Mesendoderm (in vitro differentiated cells): ENCODE measurements around the gene TMEM132D.

ENCODE experiments used
- DNase-seq: peaks from one replicate; pipeline ENCODE4 v3.0.0; 2013
- H2AK5ac ChIP-seq: 2 replicates; pipeline ENCODE4 v1.6.1; 2013; ENCODE audit warnings: low read length, inconsistent platforms
- H2BK120ac ChIP-seq: 2 replicates; pipeline ENCODE4 v1.6.1; 2013; ENCODE audit warnings: low read depth, mild to moderate bottlenecking, low read length, moderate library complexity, mixed read lengths
- H2BK15ac ChIP-seq: replicated peaks from 2 replicates; pipeline ENCODE4 v1.6.1; 2013; ENCODE audit warnings: low read depth, mild to moderate bottlenecking, moderate library complexity
- H2BK5ac ChIP-seq: 2 replicates; pipeline ENCODE4 v1.6.1; 2013; ENCODE audit warnings: low read length, inconsistent platforms
- H3K18ac ChIP-seq: 2 replicates; pipeline ENCODE4 v1.6.1; 2013; ENCODE audit warnings: mild to moderate bottlenecking, low read length, mixed read lengths
- H3K23ac ChIP-seq: one replicate; pipeline ENCODE4 v1.6.1; 2013; ENCODE audit warnings: low read length
- H3K27ac ChIP-seq: 2 replicates; pipeline ENCODE4 v1.5.1; 2013; ENCODE audit warnings: low read depth, mild to moderate bottlenecking, inconsistent platforms, low read length, moderate library complexity
- H3K27me3 ChIP-seq: 2 replicates; pipeline ENCODE4 v1.6.1; 2013; ENCODE audit warnings: low read length, control low read depth, mild to moderate bottlenecking, inconsistent platforms; ENCODE audit not compliant: insufficient read depth, poor library complexity
- H3K36me3 ChIP-seq: 2 replicates; pipeline ENCODE4 v1.6.1; 2013; ENCODE audit warnings: low read length, inconsistent platforms; ENCODE audit not compliant: control insufficient read depth, insufficient read depth
- H3K4ac ChIP-seq: one replicate; pipeline ENCODE4 v1.6.1; 2013; ENCODE audit warnings: low read depth, mild to moderate bottlenecking, low read length, moderate library complexity
- H3K4me1 ChIP-seq: 2 replicates; pipeline ENCODE4 v1.6.1; 2013; ENCODE audit warnings: low read depth, low read length, inconsistent platforms; ENCODE audit not compliant: control insufficient read depth
- H3K4me2 ChIP-seq: 2 replicates; pipeline ENCODE4 v1.6.1; 2013; ENCODE audit warnings: low read length
- H3K4me3 ChIP-seq: 2 replicates; pipeline ENCODE4 v1.5.1; 2013; ENCODE audit warnings: mild to moderate bottlenecking, low read length
- H3K56ac ChIP-seq: one replicate; pipeline ENCODE4 v1.6.1; 2013; ENCODE audit warnings: low read length
- H3K79me1 ChIP-seq: 2 replicates; pipeline ENCODE4 v1.6.1; 2013; ENCODE audit warnings: low read length, inconsistent platforms
- H3K79me2 ChIP-seq: 2 replicates; pipeline ENCODE4 v1.6.1; 2013; ENCODE audit warnings: mild to moderate bottlenecking, low read length; ENCODE audit not compliant: control insufficient read depth, insufficient read depth
- H3K9ac ChIP-seq: 2 replicates; pipeline ENCODE4 v1.6.1; 2013; ENCODE audit warnings: low read length, inconsistent platforms
- H4K5ac ChIP-seq: one replicate; pipeline ENCODE4 v1.6.1; 2013; ENCODE audit warnings: low read length
- H4K8ac ChIP-seq: one replicate; pipeline ENCODE4 v1.6.1; 2013; ENCODE audit warnings: low read depth, mild to moderate bottlenecking, control low read depth, low read length, moderate library complexity
- WGBS: extraction: QIAGEN DNeasy Blood & Tissue Kit; methylation state at CpG from one replicate; pipeline ENCODE4 v1.1.7; 2013; ENCODE audit warnings: low lambda C conversion rate, missing lambda C conversion rate; ENCODE audit not compliant: insufficient coverage; ENCODE audit errors: extremely low coverage; 5-methylcytosine and 5-hydroxymethylcytosine counted together

The TMEM132D gene

DNA sequence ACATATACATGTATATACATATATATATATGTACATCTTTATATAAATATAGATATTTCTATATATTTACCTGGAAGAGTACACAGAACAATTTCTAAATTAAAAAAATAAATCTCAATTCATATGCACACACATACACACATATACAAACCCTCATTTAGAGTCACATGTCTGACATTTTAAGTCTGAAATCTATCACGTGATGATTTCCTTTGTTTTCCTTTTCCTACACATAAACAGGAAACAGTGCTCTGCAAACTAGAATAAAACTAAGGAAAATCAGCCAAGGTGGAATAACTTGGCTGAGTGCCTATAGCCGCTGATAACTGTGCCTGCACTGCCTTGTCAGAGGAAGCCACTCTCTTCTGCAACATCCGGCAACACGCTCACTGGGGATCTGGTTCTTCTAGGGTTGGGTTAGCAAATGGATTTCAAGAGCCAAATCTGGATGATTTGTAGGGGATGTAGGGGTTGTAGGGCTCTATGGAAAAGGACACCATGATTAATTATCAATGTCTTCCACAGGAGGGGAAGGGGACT, 480.7 kb downstream of the TMEM132D start:
- no peaks in the 10 kb centered on the region for H3K4me1 ChIP-seq
- no peaks in the 10 kb centered on the region for H3K36me3 ChIP-seq
- H3K56ac ChIP-seq: no peak overlapping the region
- no peaks in the 10 kb centered on the region for H3K79me2 ChIP-seq
- no peak overlapping the region for H3K23ac ChIP-seq
- no CpG with 5 or more reads among the region's 4 CpGs for WGBS
- H2BK120ac ChIP-seq: no peak overlapping the region
- H3K9ac ChIP-seq: no peak overlapping the region
- no peak overlapping the region for H3K4me2 ChIP-seq
- no peak overlapping the region for H2BK5ac ChIP-seq
- no peaks in the 10 kb centered on the region for H3K79me1 ChIP-seq
- peak overlapping the region; percentile 20 for H3K18ac ChIP-seq
- H3K4ac ChIP-seq: no peak overlapping the region
- no peak overlapping the region for H4K8ac ChIP-seq
- no peak overlapping the region for H3K27ac ChIP-seq
- DNase-seq: no peak
- H3K4me3 ChIP-seq: no peak overlapping the region
- H2BK15ac ChIP-seq: no peak overlapping the region
- H2AK5ac ChIP-seq: no peak overlapping the region
- no peak overlapping the region for H4K5ac ChIP-seq
- H3K27me3 ChIP-seq: no peaks in the 10 kb centered on the region

GRCh38 chr12:129413295-129413694, 490.5 kb downstream of the TMEM132D start:
- H3K4me3 ChIP-seq: no peak overlapping the region
- no peak overlapping the region for H3K23ac ChIP-seq
- no peaks in the 10 kb centered on the region for H3K27me3 ChIP-seq
- H3K4ac ChIP-seq: no peak overlapping the region
- H3K36me3 ChIP-seq: no peaks in the 10 kb centered on the region
- no peaks in the 10 kb centered on the region for H3K4me1 ChIP-seq
- no peak overlapping the region for H3K9ac ChIP-seq
- no peak overlapping the region for H4K5ac ChIP-seq
- H3K56ac ChIP-seq: no peak overlapping the region
- no peaks in the 10 kb centered on the region for H3K79me2 ChIP-seq
- no peak overlapping the region for H2AK5ac ChIP-seq
- H2BK15ac ChIP-seq: no peak overlapping the region
- H2BK5ac ChIP-seq: no peak overlapping the region
- H3K4me2 ChIP-seq: no peak overlapping the region
- no peak overlapping the region for H3K18ac ChIP-seq
- H3K27ac ChIP-seq: no peak overlapping the region
- no peak overlapping the region for H4K8ac ChIP-seq
- no peak for DNase-seq
- no peak overlapping the region for H2BK120ac ChIP-seq
- no peaks in the 10 kb centered on the region for H3K79me1 ChIP-seq
- no CpG with 5 or more reads among the region's 2 CpGs for WGBS

DNA sequence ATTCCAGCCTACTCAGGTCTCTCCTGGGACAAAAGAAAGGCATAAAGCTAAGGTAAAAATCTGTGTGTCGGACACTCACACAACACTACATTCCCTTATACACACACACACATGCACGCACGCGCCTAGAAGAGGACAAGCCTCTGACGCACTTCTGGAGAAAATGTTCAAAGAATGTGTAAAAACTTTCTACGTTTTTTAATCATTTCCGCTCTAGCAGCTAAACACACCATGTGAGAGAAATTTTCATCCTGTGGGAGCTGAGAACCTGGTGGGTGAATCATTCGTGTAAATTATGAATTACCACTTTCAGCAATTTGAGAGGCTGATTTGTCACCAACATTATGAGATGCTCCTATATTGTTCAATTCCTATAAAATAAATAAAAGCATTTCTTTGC, 494.5 kb downstream of the TMEM132D start:
- Histone ChIP-seq H2AK5ac (no peak overlapping the region), H2BK5ac (no peak overlapping the region), H3K9ac (no peak overlapping the region), H3K18ac (no peak overlapping the region), H3K4me2 (no peak overlapping the region), H3K79me2 (no peaks in the 10 kb centered on the region), H3K27me3 (no peaks in the 10 kb centered on the region), H2BK120ac (no peak overlapping the region), H3K79me1 (no peaks in the 10 kb centered on the region), H3K4me1 (no peaks in the 10 kb centered on the region), H4K8ac (no peak overlapping the region), H4K5ac (no peak overlapping the region), H3K56ac (no peak overlapping the region), H3K4ac (no peak overlapping the region), H3K27ac (no peak overlapping the region), H3K23ac (no peak overlapping the region), H3K4me3 (no peak overlapping the region), H3K36me3 (no peaks in the 10 kb centered on the region), H2BK15ac (no peak overlapping the region)
- WGBS: no CpG with 5 or more reads among the region's 8 CpGs
- DNase-seq: no peak

DNA sequence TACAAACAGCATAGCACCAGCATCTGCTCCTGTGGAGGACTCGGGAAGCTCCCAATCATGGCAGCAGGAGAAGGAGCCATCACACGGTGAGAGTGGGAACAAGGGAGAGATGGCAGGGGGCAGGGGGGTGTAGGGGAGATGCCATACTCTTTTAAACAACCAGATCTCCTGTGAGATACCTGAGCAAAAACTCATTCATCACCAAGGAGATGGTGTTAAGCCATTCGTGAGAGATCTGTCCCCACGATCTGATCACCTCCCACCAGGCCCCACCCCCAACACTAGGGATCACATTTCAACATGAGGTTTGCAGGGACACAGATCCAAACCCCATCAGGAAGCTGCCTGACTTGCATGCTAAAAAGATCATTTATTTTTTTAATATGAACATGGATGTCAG, 499.3 kb downstream of the TMEM132D start:
- Histone ChIP-seq H2BK5ac (no peak overlapping the region), H2AK5ac (no peak overlapping the region), H3K18ac (no peak overlapping the region), H3K4me1 (no peaks in the 10 kb centered on the region), H3K79me1 (no peaks in the 10 kb centered on the region), H3K27ac (no peak overlapping the region), H3K27me3 (no peaks in the 10 kb centered on the region), H4K5ac (no peak overlapping the region), H2BK15ac (no peak overlapping the region), H3K79me2 (no peaks in the 10 kb centered on the region), H2BK120ac (no peak overlapping the region), H4K8ac (no peak overlapping the region), H3K23ac (no peak overlapping the region), H3K4me2 (no peak overlapping the region), H3K4me3 (no peak overlapping the region), H3K9ac (no peak overlapping the region), H3K4ac (no peak overlapping the region), H3K36me3 (no peaks in the 10 kb centered on the region), H3K56ac (no peak overlapping the region)
- DNase-seq: peak; percentile 88
- WGBS: no CpG with 5 or more reads among the region's 4 CpGs

GRCh38 chr12:129401572-129401971, 502.3 kb downstream of the TMEM132D start:
- DNase-seq: peak; percentile 5
- Histone ChIP-seq H3K79me2 (no peaks in the 10 kb centered on the region), H2BK15ac (no peak overlapping the region), H2BK5ac (no peak overlapping the region), H3K56ac (no peak overlapping the region), H3K9ac (no peak overlapping the region), H4K8ac (no peak overlapping the region), H2AK5ac (no peak overlapping the region), H3K36me3 (no peaks in the 10 kb centered on the region), H3K23ac (no peak overlapping the region), H3K18ac (no peak overlapping the region), H3K4me3 (no peak overlapping the region), H4K5ac (no peak overlapping the region), H3K27ac (no peak overlapping the region), H2BK120ac (no peak overlapping the region), H3K4me1 (no peaks in the 10 kb centered on the region), H3K4ac (no peak overlapping the region), H3K79me1 (no peaks in the 10 kb centered on the region), H3K27me3 (no peaks in the 10 kb centered on the region), H3K4me2 (no peak overlapping the region)
- WGBS: no CpG with 5 or more reads among the region's 4 CpGs

DNA sequence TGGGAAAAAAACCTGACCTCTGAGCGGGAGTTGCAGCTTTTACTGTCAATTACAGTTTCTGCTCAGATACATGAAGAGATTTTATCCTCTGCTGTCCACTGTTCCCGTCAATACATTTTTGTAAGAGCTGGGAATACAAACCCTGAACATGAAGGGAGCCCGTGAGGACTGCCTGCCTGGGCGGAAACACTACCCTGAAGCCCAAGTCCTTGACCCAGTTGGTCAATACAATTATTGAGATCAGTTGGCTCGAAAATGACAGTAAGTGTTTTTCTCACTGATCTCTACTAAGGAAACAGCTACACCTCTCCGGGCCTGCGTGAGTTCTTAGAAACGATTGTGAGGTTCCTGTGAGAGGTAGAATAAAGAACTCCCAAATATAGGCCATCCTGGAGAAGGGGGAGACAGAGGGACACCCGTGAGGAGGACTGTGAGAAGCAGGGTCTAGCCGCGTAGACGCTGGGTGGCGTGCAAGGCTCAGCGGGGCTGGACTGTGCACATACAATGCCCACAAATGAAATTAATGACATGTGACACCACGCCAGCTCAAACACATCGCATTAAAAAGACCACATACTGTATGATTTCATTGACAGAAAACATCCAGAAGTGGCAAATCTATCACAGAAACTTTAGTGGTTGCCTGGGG, 509.5 kb downstream of the TMEM132D start:
- Histone ChIP-seq H3K9ac (no peak overlapping the region), H4K8ac (no peak overlapping the region), H3K4me1 (no peaks in the 10 kb centered on the region), H3K4ac (no peak overlapping the region), H2AK5ac (no peak overlapping the region), H2BK120ac (no peak overlapping the region), H3K4me3 (no peak overlapping the region), H3K18ac (no peak overlapping the region), H3K79me2 (no peaks in the 10 kb centered on the region), H3K56ac (no peak overlapping the region), H3K4me2 (no peak overlapping the region), H2BK15ac (no peak overlapping the region), H3K27me3 (no peaks in the 10 kb centered on the region), H4K5ac (no peak overlapping the region), H2BK5ac (no peak overlapping the region), H3K27ac (no peak overlapping the region), H3K79me1 (no peaks in the 10 kb centered on the region), H3K36me3 (no peaks in the 10 kb centered on the region), H3K23ac (no peak overlapping the region)
- no peak for DNase-seq
- WGBS: no CpG with 5 or more reads among the region's 16 CpGs
